Measurements from ENCODE around the gene SLC66A2. TPM values are rescaled to one million over a fixed set of nuclear protein-coding genes. Genes with fewer than 3 reads are reported as not detected.
A peak's percentile ranks its signal among the peaks of the same experiment; 100 is the strongest.

SLC66A2 gene
- total and polyA plus RNA-seq, 2 of the 13 experiments (the other 11 are each of a cell fraction or from before 2014, with no cell fraction given), result 33.5 to 41.9 TPM

DNA sequence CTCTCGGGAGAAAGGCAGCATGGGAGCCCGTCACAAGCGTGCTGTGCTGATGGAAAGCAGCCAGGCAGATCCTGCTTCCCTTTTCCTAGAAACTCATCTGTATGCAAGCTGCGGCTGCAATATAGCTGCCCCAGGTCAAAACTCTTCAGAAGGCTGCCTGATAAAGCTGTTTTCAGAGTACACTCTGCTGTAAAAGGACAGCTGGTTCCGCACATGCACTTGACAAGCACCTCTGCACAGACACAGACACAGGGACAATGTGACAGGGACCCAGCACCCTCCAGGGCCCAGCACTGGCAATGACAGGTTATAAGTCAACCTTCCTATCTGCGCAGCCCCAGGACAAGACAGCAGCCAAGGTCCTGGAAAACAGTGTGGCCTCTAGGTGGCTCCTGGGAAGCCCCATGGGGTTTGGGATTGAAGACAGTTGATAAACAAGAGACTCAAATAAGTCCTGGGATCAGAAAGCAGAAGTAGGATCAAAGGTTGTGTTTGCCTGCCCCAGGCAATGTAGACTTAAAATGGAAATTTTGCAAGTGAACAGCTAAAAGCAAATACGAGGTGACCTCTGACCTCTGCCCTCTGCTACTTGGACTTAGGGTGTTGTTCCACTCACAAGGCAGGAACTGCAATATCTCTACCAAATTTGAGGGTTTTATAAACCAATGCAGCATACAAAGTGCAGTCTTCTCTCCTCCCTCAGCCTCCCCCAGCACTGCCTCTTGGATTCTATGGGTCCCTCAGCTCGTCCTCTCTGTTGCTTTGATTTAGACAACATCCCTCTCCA is 16.9 kb downstream of the SLC66A2 start (continued):
- TF ChIP-seq, protein P1, sequence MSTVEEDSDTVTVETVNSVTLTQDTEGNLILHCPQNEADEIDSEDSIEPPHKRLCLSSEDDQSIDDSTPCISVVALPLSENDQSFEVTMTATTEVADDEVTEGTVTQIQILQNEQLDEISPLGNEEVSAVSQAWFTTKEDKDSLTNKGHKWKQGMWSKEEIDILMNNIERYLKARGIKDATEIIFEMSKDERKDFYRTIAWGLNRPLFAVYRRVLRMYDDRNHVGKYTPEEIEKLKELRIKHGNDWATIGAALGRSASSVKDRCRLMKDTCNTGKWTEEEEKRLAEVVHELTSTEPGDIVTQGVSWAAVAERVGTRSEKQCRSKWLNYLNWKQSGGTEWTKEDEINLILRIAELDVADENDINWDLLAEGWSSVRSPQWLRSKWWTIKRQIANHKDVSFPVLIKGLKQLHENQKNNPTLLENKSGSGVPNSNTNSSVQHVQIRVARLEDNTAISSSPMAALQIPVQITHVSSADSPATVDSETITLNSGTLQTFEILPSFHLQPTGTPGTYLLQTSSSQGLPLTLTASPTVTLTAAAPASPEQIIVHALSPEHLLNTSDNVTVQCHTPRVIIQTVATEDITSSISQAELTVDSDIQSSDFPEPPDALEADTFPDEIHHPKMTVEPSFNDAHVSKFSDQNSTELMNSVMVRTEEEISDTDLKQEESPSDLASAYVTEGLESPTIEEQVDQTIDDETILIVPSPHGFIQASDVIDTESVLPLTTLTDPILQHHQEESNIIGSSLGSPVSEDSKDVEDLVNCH (CRISPR knock-in tag; IDR thresholded peaks at IDR 0.05), result no peak
- TF ChIP-seq JDP2 (CRISPR knock-in tag; IDR thresholded peaks at IDR 0.05; ENCODE audit: borderline replicate concordance) (no peak), IKZF4 (CRISPR knock-in tag; IDR thresholded peaks at IDR 0.05; ENCODE audit: borderline replicate concordance, low read depth, not compliant biosample characterization) (no peak), ZNF260 (CRISPR knock-in tag; IDR thresholded peaks at IDR 0.05; ENCODE audit: borderline replicate concordance, low read depth) (no peak), ZNF816 (CRISPR knock-in tag; IDR thresholded peaks at IDR 0.05; ENCODE audit: borderline replicate concordance) (no peak), SSRP1 (CRISPR knock-in tag; IDR thresholded peaks at IDR 0.05) (peak; percentile 63; the same call in 1 of the 2 replicates), ZNF138 (CRISPR knock-in tag; IDR thresholded peaks at IDR 0.05; ENCODE audit: low read depth) (0 out of 2 replicates have a peak, but pooled peaks have one; percentile 53), SMAD3 (CRISPR knock-in tag; IDR thresholded peaks at IDR 0.05) (peak; percentile 92), TBX3 (IDR thresholded peaks at IDR 0.05; ENCODE audit: borderline replicate concordance) (peak; percentile 81; the same call in 1 of the 2 replicates), ZNF143 (CRISPR knock-in tag; IDR thresholded peaks at IDR 0.05) (0 out of 2 replicates have a peak, but pooled peaks have one; percentile 16), MIXL1 (CRISPR knock-in tag; IDR thresholded peaks at IDR 0.05) (peak; percentile 63; the same call in 1 of the 2 replicates), ZNF326 (CRISPR knock-in tag; IDR thresholded peaks at IDR 0.05; ENCODE audit: borderline replicate concordance) (no peak), TCF7L2 (IDR thresholded peaks at IDR 0.05; ENCODE audit: low read depth, low read length) (no peak), ZFP41 (CRISPR knock-in tag; IDR thresholded peaks at IDR 0.05; ENCODE audit: borderline replicate concordance) (no peak), DMAP1 (CRISPR knock-in tag; IDR thresholded peaks at IDR 0.05) (peak; percentile 28; the same call in 1 of the 2 replicates), ZNF7 (CRISPR knock-in tag; IDR thresholded peaks at IDR 0.05) (no peak)
- TF ChIP-seq, protein P2, sequence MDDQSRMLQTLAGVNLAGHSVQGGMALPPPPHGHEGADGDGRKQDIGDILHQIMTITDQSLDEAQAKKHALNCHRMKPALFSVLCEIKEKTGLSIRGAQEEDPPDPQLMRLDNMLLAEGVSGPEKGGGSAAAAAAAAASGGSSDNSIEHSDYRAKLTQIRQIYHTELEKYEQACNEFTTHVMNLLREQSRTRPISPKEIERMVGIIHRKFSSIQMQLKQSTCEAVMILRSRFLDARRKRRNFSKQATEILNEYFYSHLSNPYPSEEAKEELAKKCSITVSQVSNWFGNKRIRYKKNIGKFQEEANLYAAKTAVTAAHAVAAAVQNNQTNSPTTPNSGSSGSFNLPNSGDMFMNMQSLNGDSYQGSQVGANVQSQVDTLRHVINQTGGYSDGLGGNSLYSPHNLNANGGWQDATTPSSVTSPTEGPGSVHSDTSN (CRISPR knock-in tag; IDR thresholded peaks at IDR 0.05; ENCODE audit: borderline replicate concordance), result no peak
- TF ChIP-seq, protein P3, sequence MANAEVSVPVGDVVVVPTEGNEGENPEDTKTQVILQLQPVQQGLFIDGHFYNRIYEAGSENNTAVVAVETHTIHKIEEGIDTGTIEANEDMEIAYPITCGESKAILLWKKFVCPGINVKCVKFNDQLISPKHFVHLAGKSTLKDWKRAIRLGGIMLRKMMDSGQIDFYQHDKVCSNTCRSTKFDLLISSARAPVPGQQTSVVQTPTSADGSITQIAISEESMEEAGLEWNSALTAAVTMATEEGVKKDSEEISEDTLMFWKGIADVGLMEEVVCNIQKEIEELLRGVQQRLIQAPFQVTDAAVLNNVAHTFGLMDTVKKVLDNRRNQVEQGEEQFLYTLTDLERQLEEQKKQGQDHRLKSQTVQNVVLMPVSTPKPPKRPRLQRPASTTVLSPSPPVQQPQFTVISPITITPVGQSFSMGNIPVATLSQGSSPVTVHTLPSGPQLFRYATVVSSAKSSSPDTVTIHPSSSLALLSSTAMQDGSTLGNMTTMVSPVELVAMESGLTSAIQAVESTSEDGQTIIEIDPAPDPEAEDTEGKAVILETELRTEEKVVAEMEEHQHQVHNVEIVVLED (CRISPR knock-in tag; IDR thresholded peaks at IDR 0.05; ENCODE audit: borderline replicate concordance), result peak; percentile 84
- TF ChIP-seq, protein P4, sequence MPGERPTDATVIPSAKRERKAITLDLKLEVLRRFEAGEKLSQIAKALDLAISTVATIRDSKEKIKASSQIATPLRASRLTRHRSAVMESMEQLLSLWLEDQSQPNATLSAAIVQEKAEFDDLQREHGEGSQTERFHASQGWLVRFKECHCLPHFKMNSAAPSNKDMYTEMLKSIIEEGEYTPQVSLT (CRISPR knock-in tag; IDR thresholded peaks at IDR 0.05; ENCODE audit: borderline replicate concordance, low read depth), result 0 out of 2 replicates have a peak, but pooled peaks have one; percentile 16
- TF ChIP-seq, protein P5, sequence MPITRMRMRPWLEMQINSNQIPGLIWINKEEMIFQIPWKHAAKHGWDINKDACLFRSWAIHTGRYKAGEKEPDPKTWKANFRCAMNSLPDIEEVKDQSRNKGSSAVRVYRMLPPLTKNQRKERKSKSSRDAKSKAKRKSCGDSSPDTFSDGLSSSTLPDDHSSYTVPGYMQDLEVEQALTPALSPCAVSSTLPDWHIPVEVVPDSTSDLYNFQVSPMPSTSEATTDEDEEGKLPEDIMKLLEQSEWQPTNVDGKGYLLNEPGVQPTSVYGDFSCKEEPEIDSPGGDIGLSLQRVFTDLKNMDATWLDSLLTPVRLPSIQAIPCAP (CRISPR knock-in tag; IDR thresholded peaks at IDR 0.05; ENCODE audit: low read depth), result no peak
- TF ChIP-seq, protein P6, sequence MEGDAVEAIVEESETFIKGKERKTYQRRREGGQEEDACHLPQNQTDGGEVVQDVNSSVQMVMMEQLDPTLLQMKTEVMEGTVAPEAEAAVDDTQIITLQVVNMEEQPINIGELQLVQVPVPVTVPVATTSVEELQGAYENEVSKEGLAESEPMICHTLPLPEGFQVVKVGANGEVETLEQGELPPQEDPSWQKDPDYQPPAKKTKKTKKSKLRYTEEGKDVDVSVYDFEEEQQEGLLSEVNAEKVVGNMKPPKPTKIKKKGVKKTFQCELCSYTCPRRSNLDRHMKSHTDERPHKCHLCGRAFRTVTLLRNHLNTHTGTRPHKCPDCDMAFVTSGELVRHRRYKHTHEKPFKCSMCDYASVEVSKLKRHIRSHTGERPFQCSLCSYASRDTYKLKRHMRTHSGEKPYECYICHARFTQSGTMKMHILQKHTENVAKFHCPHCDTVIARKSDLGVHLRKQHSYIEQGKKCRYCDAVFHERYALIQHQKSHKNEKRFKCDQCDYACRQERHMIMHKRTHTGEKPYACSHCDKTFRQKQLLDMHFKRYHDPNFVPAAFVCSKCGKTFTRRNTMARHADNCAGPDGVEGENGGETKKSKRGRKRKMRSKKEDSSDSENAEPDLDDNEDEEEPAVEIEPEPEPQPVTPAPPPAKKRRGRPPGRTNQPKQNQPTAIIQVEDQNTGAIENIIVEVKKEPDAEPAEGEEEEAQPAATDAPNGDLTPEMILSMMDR (CRISPR knock-in tag; IDR thresholded peaks at IDR 0.05), result peak; percentile 92
